ENCODE data around the gene GNA15. TPM values are rescaled to one million over a fixed set of nuclear protein-coding genes. Genes with fewer than 3 reads are reported as not detected.

GNA15 gene
- total and polyA plus RNA-seq, 2 of the 8 experiments (the other 6 are each of a cell fraction or from before 2014, with no cell fraction given), result 0.26 to 0.45 TPM

DNA sequence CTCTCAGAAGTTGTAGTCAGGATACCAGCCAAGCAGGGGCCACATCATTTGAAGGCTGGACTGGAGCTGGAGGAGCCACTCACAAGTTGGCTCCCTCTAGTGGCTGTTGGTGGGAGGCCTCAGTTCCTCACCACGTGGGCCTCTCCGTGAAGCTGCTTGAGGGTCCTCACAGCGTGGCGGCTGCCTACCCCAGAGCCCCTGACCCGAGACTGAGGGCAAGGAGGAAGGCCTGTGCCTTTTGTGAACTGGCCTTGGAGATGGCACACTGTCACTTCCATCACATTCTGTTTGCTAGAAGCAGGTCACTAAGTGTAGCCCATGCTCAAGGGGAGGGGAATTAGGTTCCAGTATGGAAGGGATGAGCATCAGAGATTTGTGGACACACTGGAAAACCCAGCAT, 27.1 kb upstream of the GNA15 start:
- H3K18ac ChIP-seq (ENCODE audit: extremely low read depth, low read length), result peak overlapping the region; percentile 0; the same call in 1 of the 2 replicates
- TF ChIP-seq CREB1 (IDR thresholded peaks at IDR 0.05) (0 out of 2 replicates have a peak, but pooled peaks have one; percentile 39), SP1 (IDR thresholded peaks at IDR 0.05; ENCODE audit: low read depth, low read length) (no peak), TAF1 (IDR thresholded peaks at IDR 0.05; ENCODE audit: low read depth, low read length) (no peak), EZH2 (IDR thresholded peaks at IDR 0.05; ENCODE audit: low read depth, low read length, severe bottlenecking) (no peak), ASH2L (IDR thresholded peaks at IDR 0.05; ENCODE audit: low read length) (no peak), POU5F1 (IDR thresholded peaks at IDR 0.05; ENCODE audit: low read depth, low read length) (no peak)
- TF ChIP-seq, protein P1, sequence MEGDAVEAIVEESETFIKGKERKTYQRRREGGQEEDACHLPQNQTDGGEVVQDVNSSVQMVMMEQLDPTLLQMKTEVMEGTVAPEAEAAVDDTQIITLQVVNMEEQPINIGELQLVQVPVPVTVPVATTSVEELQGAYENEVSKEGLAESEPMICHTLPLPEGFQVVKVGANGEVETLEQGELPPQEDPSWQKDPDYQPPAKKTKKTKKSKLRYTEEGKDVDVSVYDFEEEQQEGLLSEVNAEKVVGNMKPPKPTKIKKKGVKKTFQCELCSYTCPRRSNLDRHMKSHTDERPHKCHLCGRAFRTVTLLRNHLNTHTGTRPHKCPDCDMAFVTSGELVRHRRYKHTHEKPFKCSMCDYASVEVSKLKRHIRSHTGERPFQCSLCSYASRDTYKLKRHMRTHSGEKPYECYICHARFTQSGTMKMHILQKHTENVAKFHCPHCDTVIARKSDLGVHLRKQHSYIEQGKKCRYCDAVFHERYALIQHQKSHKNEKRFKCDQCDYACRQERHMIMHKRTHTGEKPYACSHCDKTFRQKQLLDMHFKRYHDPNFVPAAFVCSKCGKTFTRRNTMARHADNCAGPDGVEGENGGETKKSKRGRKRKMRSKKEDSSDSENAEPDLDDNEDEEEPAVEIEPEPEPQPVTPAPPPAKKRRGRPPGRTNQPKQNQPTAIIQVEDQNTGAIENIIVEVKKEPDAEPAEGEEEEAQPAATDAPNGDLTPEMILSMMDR (IDR thresholded peaks at IDR 0.05; ENCODE audit: control extremely low read depth in 1 of 3, insufficient read depth in 1 of 3, low read depth in 1 of 3, low read length in 3 of 3), result peak; percentile 74 to 97 (median 92)
- TF ChIP-seq, protein P2, sequence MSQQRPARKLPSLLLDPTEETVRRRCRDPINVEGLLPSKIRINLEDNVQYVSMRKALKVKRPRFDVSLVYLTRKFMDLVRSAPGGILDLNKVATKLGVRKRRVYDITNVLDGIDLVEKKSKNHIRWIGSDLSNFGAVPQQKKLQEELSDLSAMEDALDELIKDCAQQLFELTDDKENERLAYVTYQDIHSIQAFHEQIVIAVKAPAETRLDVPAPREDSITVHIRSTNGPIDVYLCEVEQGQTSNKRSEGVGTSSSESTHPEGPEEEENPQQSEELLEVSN (IDR thresholded peaks at IDR 0.05), result peak; percentile 76

More for the DNA sequence above, 27.1 kb upstream of the GNA15 start:
- Histone ChIP-seq H3K27ac (ENCODE audit: low read depth, low read length) (no peak overlapping the region), H4K8ac (ENCODE audit: extremely low read depth, insufficient read depth, low read length) (no peak overlapping the region), H3K27me3 (replicated peaks in 1 of 4; ENCODE audit: control insufficient read depth in 3 of 4, extremely low read depth in 1 of 4, insufficient read depth in 3 of 4, low read length in 3 of 4) (peaks cover 0 to 2% (median 0%) of the 10 kb centered on the region in 4 experiments; a peak in 1 of 7 replicates), H4K20me1 (replicated peaks in 1 of 2; ENCODE audit: control insufficient read depth in 1 of 2, insufficient read depth in 2 of 2, low read length in 2 of 2) (peaks cover 6 to 17% of the 10 kb centered on the region in 2 experiments), H3K23ac (ENCODE audit: insufficient read length) (no peak overlapping the region), H3K14ac (ENCODE audit: insufficient read length) (no peak overlapping the region), H4K91ac (replicated peaks; ENCODE audit: insufficient read length, low read length) (no peak overlapping the region), H3K23me2 (ENCODE audit: low read depth, low read length) (no peaks in the 10 kb centered on the region), H3K36me3 (ENCODE audit: control insufficient read depth in 2 of 4, insufficient read depth in 4 of 4, low read length in 3 of 4) (no peaks in the 10 kb centered on the region), H2BK15ac (ENCODE audit: low read length) (no peak overlapping the region), H2BK120ac (replicated peaks; ENCODE audit: low read depth, low read length) (no peak overlapping the region), H3K4me3 (ENCODE audit: extremely low read depth in 1 of 4, insufficient read depth in 2 of 4, low read depth in 3 of 4, low read length in 4 of 4) (no peak overlapping the region), H3K4ac (replicated peaks; ENCODE audit: insufficient read length, low read depth, low read length) (no peak overlapping the region), H3K4me2 (ENCODE audit: insufficient read depth in 1 of 2, low read depth in 2 of 2, low read length in 2 of 2) (no peak overlapping the region), H3K79me1 (ENCODE audit: low read depth, low read length) (peaks cover 6% of the 10 kb centered on the region; the same call in 1 of the 2 replicates), H3K4me1 (replicated peaks in 1 of 4; ENCODE audit: control insufficient read depth in 3 of 4, insufficient read depth in 4 of 4, low read length in 3 of 4) (peaks cover 0 to 5% (median 2%) of the 10 kb centered on the region in 4 experiments; a peak in 5 of 7 replicates), H4K5ac (ENCODE audit: insufficient read length, low read depth, low read length) (no peak overlapping the region), H3K79me2 (ENCODE audit: control insufficient read depth in 1 of 2, insufficient read depth in 2 of 2, low read length in 2 of 2) (peaks cover 0 to 42% of the 10 kb centered on the region in 2 experiments; a peak in 3 of 4 replicates), H3K9ac (replicated peaks in 1 of 4; ENCODE audit: extremely low read depth in 1 of 4, low read depth in 3 of 4, low read length in 3 of 4) (no peak overlapping the region), H3K9me3 (ENCODE audit: insufficient read depth in 2 of 2, low read depth in 1 of 2, low read length in 1 of 2) (no peaks in the 10 kb centered on the region), H2AFZ (ENCODE audit: low read length) (no peak overlapping the region), H2BK5ac (ENCODE audit: low read depth, low read length) (no peak overlapping the region), H3K56ac (replicated peaks; ENCODE audit: insufficient read length, low read depth, low read length) (no peak overlapping the region), H2AK5ac (ENCODE audit: low read depth, low read length) (no peak overlapping the region), H2BK12ac (ENCODE audit: low read depth, low read length) (no peak overlapping the region), H2BK20ac (ENCODE audit: low read length) (no peak overlapping the region)
- FAIRE-seq (peak; percentile 13), DNase-seq (ENCODE audit: low read depth in 1 of 2, low spot score in 2 of 2) (peak; percentile 61 to 86)
- CTCF ChIA-PET (ENCODE audit: partially characterized antibody), result interaction anchor here (0.8 to 20.0 kb wide), 21 partner anchors 9 to 1341 kb away, joined by 3 to 339 read pairs (median 7); no protein-coding TSS in a partner anchor
- POLR2A ChIA-PET (ENCODE audit: partially characterized antibody), result interaction anchor here (0.6 kb wide), 1 partner anchor 57 kb away, joined by 3 read pairs; no protein-coding TSS in a partner anchor
- 40% methylated on average over 5 of the region's 5 CpGs; no CpG with 5 or more reads in 1 of the 2 experiments for WGBS, 2 experiments (ENCODE audit: extremely low coverage in 1 of 2, insufficient coverage in 1 of 2, insufficient read length in 1 of 2, insufficient replicate concordance in 2 of 2, low coverage in 1 of 2, low lambda C conversion rate in 2 of 2, missing lambda C conversion rate in 1 of 2)
